RKO (cell line): ENCODE measurements around the gene SLFN14.
A peak's percentile ranks its signal among the peaks of the same experiment; 100 is the strongest.
"Not testable (repeated sequence)": the region's sequence is repeated elsewhere in the genome, so short reads cannot be mapped to it uniquely, and the experiment has no call there.

Source experiments
- DNase-seq: peaks from one replicate; pipeline ENCODE4 v3.0.0-alpha.2; 2016; ENCODE audit warnings: low spot score

Gene SLFN14

DNA sequence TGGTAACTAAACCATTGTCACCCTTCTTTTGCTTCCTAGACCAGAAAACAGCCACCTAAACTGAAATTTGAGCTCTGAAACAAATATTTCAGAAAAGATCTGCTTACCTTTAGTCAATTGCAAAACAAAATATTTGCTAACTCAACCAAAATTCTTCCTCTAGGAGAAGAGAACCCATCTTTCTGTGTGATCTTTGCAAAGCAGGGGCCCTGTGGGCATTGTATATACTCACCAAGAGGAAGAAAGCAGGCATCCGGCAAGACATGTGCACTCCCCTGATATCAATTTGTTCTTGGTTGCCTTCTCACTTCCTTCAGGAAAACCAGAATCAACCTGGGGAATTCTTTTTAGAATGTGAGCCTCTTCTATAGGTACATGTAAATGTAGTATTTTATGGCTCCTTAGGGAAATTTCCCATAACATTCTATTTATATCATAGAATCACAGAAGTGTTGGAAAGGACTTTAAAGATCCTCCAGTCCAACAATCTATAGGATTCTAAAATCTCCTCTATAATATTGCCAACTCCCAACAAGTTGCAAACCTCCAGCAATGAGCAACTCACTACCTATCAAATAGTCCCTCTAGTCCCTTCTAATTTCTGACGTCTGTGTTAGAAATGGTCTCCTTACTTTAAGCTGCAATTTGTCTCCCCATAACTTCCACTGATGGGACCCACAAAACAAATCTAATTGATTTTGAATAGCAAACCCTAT lies 966 bp downstream of the SLFN14 start:
- DNase-seq: no peak

DNA sequence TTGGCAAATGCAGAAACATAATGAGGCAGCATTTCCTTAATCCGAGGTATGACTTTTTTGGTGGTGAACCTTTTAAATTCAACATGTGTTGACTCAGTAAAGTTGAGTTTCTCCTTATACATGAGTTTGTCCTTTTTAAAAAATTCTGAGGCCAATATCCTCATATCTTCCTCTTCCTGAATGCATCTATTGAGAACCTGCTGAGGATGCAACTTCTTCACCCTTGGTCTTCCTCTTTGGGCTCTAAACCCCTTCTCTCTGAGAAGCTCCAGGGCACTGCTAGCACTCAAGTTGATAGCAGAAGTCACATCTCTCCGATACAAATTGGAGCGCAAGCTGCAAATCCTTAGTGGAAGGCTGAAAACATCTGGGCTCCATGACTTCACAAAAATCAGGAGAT lies 3.3 kb downstream of the SLFN14 start:
- no peak for DNase-seq

DNA sequence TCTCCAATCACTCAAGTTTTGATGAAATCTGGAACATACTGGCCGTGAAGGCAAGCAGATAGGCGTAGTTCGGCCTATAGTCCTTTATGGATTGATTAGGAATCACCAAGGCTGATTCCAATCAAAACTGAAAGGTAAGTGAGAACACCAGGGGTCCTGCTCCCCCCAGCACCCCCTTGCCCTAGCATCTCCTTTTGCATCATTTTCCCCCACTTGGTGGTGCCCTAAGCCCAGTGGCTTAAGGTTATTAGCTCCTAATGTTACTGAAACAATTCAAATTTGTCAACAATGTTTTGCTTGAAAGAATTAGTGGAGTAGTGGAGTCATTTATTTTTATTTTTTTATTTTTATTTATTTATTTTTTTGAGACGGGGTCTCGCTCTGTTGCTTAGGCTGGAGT lies 4.9 kb downstream of the SLFN14 start:
- DNase-seq: no peak

DNA sequence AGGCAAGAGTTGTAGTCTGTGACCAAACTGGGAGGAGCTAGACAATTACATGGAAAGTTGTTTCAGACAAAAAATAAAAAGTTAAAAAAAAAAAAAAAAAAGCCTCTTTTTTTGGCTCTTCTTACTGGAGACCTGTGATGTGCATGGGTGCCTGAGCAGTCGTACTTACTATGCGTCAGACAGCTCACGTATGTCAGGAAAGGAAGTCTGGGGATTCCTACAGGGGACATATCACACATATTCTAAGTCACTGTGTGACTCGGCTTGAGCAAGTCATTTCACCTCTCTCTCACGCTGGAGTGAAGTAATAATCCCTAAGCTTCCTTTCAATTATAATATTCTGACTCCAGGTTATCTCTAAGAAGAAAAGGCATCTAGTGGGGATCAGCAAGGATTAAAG lies 6.0 kb downstream of the SLFN14 start:
- no peak for DNase-seq

DNA sequence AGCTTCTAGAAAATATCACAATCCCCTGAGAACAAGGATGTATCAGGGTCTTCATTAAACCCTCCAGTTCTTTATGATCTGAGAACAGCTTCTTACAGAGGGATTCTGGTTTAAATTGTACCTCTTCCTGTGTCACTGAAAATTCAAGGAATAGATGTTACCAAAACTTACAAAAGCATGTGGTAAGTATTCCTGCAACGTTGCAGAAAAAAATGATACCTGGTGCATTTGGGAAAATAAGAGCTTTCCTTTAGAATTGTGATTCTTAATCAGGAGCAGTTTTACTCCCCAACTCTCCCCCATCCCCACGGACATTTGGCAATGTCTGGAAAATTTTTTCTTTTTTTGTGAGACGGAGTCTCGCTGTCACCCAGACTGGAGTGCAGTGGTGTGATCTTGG lies 7.3 kb downstream of the SLFN14 start:
- no peak for DNase-seq

DNA sequence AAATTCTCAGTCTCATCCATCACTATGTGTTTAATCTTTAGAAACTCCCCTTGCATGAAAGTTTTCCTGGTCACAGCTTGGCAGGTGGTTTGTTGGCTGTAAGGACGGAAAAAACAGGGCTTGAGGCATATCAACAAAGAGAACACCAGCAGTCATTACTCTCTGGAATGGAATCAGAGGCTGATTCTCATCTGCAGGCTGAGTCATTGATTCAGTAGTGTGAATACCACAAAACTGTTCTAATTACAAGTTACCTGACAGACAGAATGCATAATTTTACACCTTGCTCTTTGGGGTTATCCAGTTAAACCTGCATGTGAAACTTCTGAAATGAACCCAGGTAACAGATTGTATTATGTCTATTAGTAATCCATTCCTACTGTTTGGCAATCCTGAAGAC lies 11.6 kb downstream of the SLFN14 start:
- DNase-seq: no peak

DNA sequence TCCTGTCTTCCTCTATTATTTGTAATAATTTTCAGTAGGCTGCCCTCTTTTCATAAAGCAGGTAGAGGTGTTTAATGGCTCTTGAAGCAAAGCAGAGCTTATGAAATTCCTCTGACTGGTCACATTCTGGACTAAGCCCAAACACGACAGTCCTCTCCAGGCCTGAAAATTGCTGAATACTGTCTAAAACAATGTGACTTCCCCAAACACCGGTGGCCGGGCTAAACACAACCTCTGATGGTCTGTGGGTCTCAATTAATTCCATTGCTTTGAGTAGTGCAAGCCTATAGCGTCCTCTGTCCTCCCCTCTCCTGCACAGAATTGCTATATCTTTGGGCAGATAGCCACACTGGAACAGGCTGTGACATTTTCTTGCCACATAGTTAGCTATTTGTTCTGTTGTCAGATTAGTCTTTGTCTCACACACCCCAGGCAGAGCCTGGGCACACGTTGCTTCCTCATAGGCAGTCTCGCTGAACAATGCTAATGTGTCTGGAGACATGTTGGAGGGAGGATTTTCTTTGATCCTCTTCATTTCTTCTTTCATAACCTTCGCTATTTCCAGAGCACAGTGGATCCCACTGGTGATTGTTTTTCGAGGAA lies 12.3 kb downstream of the SLFN14 start:
- DNase-seq: no peak

DNA sequence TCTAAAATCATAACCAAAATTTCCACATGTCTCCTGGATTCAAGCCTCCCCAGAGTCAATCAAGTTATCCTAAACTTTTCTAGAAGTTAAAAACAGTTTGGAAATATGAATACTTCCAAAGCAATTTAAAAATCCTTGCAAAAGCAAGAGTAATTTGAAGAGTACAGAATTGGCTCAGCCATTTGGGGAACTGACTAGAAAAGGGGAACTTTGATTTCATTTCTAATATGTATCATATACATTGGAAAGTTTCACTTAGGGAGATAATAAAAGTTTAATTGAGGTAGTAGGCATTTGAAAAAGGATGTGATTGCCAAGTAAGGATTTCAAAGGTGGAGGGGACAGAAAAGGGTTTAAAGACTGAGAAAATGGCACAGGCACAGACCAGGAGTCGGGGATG lies 14.1 kb downstream of the SLFN14 start:
- no peak for DNase-seq

DNA sequence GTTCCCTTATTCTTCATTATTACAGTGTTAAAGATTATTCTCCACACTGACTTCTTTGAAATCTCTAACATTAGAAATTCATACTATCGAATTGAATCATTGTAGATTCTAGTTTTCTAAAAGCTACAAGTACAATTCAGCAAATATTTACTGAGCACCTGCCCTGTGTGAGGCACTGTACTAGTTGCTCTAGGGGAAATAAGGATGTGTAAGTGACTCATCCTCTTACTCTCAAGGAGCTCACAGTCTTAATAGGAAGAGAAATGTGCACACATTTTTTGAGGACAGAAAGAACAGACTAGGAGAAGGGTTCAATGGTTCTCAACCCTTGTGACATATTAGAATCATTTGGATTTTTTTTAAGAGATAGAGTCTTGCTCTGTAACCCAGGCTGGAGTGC lies 15.5 kb downstream of the SLFN14 start:
- DNase-seq: peak; percentile 24

DNA sequence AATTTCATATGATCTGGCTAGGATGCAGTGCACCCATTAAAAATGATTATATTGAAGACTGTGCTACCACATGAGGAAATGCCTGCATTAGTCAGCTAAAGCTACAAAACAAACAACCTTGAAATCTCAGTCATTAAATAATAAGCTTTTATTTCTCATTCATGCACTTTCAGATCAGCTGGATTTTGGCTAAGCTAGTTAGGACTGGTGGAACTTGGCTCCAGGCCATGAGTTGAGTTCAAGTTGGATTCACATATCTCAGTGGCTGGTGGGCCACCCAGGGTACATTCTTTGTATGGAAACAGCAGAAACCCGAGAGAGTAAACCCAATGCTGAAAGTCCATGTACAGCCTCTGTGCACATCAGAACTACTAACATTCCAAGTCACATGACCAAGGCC lies 16.8 kb downstream of the SLFN14 start:
- no peak for DNase-seq

DNA sequence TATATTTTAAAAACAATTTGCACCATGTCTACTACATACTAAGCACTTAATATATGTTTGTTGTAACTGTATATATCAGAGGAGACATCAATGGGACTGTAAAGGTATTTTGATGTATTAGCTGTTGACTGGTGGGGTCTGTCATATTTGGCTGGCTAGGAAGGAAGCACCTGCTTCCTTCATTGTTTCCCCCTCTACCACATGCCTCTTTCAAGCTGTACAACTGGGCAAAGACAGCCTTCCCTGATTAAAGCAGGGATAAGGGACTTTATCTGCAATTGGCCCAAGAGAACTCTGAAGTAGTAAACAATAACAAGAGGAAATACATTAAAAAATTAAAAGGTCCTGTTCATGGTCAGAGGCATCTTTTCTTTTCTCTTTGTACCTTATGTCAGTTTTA lies 17.6 kb downstream of the SLFN14 start:
- DNase-seq: no peak

DNA sequence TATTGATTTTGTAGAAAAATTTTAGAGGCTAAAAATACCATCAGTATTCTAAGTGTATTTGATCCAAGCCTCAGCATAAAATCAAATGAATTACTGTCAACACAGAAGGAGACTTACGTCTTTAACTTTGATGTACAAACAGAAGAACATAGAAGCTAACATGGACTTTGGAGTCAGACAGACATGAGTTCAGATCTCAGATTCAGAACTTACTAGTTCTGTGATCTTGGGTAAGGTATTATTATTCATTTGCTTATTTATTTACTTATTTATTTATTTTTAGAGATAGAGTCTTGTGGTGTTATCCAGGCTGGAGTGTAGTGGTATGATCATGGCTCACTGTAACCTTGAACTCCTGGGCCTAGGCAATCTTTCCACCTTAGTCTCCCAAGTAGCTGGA lies 19.2 kb downstream of the SLFN14 start:
- DNase-seq: no peak

DNA sequence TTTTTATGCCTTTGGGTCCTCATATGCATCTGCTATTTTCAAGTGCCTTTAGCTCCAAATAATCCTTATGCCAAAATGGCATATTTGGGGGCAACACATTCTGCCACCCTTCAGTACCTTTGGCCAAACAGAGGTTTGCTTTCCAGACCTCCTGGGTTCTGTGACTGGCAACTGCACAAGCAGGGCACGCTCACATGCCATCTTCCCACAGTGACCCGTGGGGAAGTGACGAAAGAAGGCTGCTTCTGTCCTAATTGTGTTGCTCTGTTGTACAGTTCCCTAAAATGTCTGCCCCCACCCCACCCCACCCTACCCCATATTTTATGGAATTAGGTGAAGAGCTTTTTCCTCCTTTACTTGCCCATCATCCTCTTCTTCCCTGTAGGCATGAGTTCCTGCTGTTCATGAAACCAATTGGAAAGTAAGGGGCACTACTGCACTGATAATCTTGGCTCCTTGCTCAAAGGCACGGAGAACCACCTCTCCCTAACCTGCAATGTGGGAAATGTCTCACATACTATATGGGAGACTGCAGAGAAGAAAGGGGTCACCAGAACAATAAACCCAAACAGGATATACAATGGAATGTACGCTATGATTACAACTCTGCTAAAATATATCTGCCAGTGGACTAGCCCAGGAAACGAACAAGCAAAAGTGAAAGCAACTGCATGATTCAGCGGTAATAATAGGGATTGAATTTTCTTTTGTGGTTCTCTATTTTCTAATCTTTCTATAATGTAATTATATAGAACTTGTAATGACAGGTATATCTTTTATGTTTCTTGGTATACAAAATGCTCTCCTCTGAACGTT lies 19.8 kb downstream of the SLFN14 start:
- peak; percentile 24 for DNase-seq

DNA sequence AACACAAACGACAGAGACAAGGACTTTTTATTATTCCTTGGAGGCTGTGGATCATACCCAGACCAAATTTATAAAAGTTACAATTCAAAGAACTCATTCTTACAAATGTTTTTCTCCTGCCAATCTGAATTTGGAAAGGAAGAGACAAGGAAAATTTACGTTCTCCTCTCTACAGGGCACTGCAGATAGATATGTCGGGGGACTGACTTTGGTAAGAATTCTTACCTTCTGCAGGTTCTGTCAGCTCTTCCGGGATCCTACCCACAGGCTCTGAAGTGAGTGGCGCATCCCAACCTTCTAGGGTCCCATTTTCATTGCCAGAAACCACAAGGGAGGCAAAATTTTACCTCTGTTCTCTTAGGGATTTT lies 21.0 kb downstream of the SLFN14 start:
- DNase-seq: no peak

DNA sequence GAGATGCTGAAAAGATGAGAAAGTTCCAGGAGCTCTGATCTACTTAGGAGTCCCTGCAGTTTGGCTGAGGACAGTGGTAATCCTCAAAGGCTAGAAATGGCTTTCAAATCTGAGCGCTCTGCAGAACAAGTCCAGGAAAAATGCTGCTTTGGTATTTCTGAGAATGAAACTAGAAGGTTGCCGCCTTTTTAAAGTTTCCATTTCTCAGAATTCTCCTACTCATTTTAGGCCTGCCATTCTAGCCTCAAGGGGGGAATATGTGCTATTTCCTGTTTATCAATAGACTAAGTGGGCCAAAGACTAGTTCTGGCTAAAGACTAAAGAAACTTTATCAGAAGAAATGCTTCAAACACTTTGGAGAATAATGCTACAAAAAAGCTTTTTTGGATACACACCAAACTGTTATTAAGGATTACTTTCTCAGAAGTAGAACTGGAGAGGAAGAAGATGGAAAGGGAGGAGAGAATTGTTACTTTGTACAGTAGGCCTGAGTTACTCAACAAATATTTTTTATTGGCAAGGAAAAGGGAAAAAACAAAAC lies 22.9 kb downstream of the SLFN14 start, which contains the start of gene SLFN12L:
SLFN12L (minus strand) TSS at position 78 of the 541 bp plus-strand sequence. CDS start 15,314 bp downstream, outside the sequence.
- no peak for DNase-seq

DNA sequence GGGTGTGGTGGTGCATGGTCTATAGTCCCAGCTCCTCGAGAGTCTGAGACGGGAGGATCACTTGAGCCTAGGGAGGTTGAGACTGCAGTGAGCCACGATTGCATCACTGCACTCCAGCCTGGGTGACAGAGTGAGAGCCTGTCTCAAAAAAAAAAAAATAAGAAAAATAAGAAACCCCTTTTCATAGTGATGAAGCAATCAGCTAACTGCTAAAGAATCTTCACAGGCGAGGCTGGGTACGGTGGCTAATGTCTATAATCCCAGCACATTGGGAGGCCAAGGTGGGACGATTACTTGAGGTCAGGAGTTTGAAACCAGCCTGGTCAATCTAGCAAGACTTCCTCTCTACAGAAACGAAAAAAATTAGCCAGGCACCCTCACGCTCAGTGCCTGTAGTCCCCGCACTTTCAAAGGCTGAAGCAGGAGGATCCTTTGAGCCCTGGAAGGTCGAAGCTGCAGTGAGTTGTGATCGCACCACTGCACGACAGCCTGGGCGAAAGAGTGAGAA lies 23.9 kb downstream of the SLFN14 start:
- no peak for DNase-seq

DNA sequence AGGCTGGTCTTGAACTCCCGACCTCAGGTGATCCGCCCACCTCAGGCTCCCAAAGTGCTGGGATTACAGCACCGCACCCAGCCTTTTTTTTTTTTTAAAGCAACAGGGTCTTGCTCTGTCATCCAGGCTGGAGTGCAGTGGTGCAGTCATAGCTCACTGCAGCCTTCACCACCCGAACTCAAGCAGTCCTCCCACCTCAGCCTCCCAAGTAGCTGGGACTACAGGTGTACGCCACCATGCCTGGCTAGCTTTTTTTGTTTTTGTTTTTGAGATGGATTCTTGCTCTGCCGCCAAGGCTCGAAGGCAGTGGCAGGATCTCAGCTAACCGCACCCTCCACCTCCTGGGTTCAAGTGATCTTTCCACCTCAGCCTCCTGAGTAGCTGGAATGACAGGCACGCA lies 25.2 kb downstream of the SLFN14 start:
- not testable (repeated sequence) for DNase-seq

DNA sequence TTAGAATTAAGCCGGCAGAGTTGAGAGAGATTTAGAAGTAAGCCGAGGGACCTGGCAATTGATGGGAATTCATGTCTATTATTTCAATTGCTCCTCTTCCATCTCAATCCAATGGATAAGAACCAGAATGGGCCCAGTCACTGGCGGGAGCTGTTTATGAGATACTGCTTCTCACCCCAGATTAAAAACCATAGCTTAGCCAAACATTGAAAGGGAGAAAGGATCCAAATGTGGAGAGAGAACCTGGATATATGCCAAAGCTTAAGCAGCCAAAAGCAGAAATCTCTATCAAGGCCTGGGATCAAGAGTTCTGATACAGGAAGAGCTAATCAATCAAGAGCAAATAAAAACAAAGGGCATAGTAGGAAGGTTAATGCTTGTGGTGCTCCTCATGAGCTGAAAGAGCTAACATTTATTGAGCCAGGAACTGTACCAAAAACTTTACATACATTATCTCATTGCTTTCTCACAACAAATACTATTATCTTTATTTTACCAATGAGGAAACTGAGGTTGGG lies 26.0 kb downstream of the SLFN14 start:
- DNase-seq: no peak

DNA sequence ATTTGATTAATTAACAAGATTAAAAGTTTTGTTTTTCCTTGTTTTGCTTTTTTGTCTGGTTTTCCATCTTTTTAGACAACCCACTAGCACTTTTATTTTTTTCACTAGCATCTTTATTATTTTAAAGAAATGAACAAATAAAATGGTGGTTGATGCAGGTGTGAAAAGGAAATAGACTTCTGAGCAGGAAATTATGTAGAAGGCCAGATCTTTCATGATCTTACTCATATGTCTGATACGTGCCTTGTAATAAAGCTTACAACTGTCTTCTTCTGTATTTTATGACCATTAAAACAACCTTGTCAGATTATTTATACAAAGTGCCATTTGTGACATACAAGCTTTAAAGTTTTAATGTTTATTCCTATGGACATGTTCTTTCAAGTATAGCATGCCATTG lies 29.5 kb downstream of the SLFN14 start:
- no peak for DNase-seq

DNA sequence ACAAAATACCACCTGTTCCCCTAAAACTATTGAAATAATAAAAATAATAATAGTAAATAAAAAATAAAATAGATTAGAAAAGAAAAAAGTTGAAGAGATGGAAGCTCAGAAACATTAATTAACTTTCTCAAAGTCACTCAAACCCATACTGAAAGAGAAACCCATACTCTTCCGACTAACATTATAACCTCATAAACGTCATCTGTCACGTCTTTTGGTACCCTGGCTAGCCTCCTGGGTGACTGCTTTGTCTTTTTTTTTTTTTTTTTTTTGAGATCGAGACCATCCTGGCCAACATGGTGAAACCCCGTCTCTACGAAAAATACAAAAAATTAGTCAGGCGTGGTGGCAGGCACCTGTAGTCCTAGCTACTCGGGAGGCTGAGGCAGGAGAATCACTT lies 30.8 kb downstream of the SLFN14 start:
- DNase-seq: no peak

DNA sequence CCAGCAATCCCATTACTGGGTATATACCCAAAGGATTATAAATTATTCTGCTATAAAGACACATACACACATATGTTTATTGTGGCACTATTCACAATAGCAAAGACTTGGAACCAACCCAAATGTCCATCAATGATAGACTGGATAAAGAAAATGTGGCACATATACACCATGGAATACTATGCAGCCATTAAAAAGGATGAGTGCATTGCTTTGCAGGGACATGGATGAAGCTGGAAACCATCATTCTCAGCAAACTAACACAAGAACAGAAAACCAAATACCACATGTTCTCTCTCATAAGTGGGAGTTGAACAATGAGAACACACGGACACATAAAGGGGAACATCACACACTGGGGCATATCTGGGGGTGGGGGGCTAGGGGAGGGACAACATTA lies 31.3 kb downstream of the SLFN14 start:
- DNase-seq: not testable (repeated sequence)

DNA sequence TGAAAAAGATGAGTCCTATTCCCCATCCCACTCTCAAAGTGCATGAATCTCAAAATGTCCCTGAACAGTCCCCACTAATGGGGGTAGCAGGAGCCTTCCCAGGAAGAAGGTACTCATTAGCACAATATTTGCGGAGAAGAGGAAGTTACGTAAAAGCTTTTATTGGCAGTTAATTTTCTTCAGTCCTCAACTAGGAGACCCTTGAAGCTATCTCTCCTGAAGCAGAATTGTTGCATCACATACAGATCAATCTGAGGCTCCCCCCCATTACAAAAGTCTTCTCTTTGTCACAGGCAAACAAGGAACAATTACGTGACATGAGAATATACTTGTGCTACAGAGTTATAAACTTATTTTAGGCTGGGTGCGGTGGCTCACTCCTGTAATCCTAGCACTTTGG lies 37.3 kb downstream of the SLFN14 start:
- no peak for DNase-seq
